Right lobe of liver (tissue), 6 donors: ENCODE results near the gene DENND11. TPM values are rescaled to one million over a fixed set of nuclear protein-coding genes. Genes with fewer than 3 reads are reported as not detected.

Experiments used
- ATAC-seq, 4 donors: fragments of 200-7000 bp; cut with Tn5 transposase; one replicate each; pipeline ENCODE4 v1.9.1; 2020; ENCODE audit warnings: mild to moderate bottlenecking in 4 of 4, moderate library complexity in 4 of 4
- DNase-seq, 3 donors: peaks; one replicate each; pipeline ENCODE4 v3.0.0-alpha.2; 2020
- H3K27ac ChIP-seq, 3 donors: fragments of 200-600 bp; one replicate each; pipeline ENCODE4 v1.8.0; 2022
- H3K27me3 ChIP-seq, 2 donors: fragments of 200-600 bp; one replicate each; pipeline ENCODE4 v1.8.0; 2022
- H3K36me3 ChIP-seq, 4 donors: fragments of 200-600 bp; sonication (generic) in 1 of 4; one replicate each; pipeline versions ENCODE4 v1.5.1 to v1.8.0; 2017 to 2022; ENCODE audit warnings: control low read depth in 1 of 4
- H3K4me1 ChIP-seq, 4 donors: fragments of 200-600 bp; sonication (generic) in 1 of 4; one replicate each; pipeline versions ENCODE4 v1.5.1 to v1.8.0; 2017 to 2022; ENCODE audit warnings: control low read depth in 1 of 4
- H3K4me3 ChIP-seq, 3 donors: fragments of 200-600 bp; one replicate each; pipeline ENCODE4 v1.8.0; 2022
- H3K9me3 ChIP-seq, 4 donors: fragments of 200-600 bp; sonication (generic) in 1 of 4; one replicate each; pipeline versions ENCODE4 v1.5.1 to v1.8.0; 2017 to 2022; ENCODE audit warnings: control low read depth in 1 of 4
- POLR2A ChIP-seq: fragments of 450-650 bp; IDR thresholded peaks from one replicate; pipeline ENCODE4 v1.6.1; 2017; ENCODE audit warnings: antibody characterized with exemption, mild to moderate bottlenecking
- WGBS: methylation state at CpG from one replicate; pipeline ENCODE4 v1.1.6; 2018; ENCODE audit warnings: low coverage, low lambda C conversion rate; ENCODE audit not compliant: insufficient coverage; ENCODE audit errors: missing lambda C conversion rate; 5-methylcytosine and 5-hydroxymethylcytosine counted together
- intact Hi-C, 2 donors: fragments of 100-400 bp; cut with DNase I; formaldehyde crosslinking; loops; one replicate each; pipeline versions ENCODE4 v1.11.2 to v1.14.1; 2022
- total RNA-seq, 6 experiments: library from RNA; depleted of rRNA in 2 of 6; stranded (reverse); fragments of >200 nt in 2 of 6; fragmentation: NEBNext Ultra II Directional in 3 of 6; extraction: Animal tissue kit (Norgen Biotek cat#: 25700) in 3 of 6; gene quantifications; one replicate each; pipeline versions ENCODE4 v1.1.0 to v1.2.4, GENCODE V29; 2016 to 2023
- TF ChIP-seq, protein P1 (sequence below), 4 donors: fragments of 200-600 bp in 3 of 4; fragments of 450-650 bp in 1 of 4; IDR thresholded peaks; one replicate each; pipeline versions ENCODE4 v1.5.1 to v1.8.0; 2016 to 2022; ENCODE audit warnings: antibody characterized with exemption in 4 of 4, mild to moderate bottlenecking in 2 of 4
- donor health status: DM: no; HTN: yes; CAD: no.
- donor health status: DM: no; HTN: no; CAD: no.
- donor health status: DM: no; HTN: no; CAD: no.
- donor health status: DM: no; HTN: yes; CAD: no.
- donor health status: DM: no; HTN: yes; CAD: no.

The DENND11 gene
- total RNA-seq, 6 experiments from 2014 or later: 24.4 to 30.8 (median 26.3) TPM

DNA sequence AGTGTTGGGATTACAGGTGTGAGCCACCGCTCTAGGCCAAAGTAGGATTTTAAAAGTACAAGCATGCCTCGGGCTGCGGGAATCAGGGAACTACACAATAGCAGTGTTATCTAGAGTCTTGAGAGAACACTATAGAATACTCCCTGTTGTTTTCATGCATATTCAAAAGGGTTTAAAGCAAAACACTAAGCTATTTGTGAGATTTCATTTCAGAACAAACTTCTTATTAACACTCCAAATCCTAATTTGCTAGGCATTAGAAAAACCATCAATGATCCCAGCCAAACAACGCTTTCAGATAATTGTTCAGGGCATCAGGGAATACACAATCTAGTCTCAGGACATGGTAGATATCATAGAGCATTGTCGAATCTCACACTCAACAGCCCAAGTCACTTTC, 13.9 kb downstream of the DENND11 start:
- DNase-seq (no peak), ATAC-seq (no peak)
- H3K27ac ChIP-seq: no peak overlapping the region
- no peaks in the 10 kb centered on the region for H3K27me3 ChIP-seq
- H3K36me3 ChIP-seq: peaks cover 0 to 10% (median 0%) of the 10 kb centered on the region in 4 donors
- peaks cover 0 to 3% (median 0%) of the 10 kb centered on the region in 4 donors for H3K9me3 ChIP-seq
- peaks cover 0 to 49% (median 12%) of the 10 kb centered on the region in 4 donors for H3K4me1 ChIP-seq
- 100% methylated on average over 5 of the region's 5 CpGs for WGBS
- no peak overlapping the region for H3K4me3 ChIP-seq
- intact Hi-C loops: no loop called here
- TF ChIP-seq, protein P1, sequence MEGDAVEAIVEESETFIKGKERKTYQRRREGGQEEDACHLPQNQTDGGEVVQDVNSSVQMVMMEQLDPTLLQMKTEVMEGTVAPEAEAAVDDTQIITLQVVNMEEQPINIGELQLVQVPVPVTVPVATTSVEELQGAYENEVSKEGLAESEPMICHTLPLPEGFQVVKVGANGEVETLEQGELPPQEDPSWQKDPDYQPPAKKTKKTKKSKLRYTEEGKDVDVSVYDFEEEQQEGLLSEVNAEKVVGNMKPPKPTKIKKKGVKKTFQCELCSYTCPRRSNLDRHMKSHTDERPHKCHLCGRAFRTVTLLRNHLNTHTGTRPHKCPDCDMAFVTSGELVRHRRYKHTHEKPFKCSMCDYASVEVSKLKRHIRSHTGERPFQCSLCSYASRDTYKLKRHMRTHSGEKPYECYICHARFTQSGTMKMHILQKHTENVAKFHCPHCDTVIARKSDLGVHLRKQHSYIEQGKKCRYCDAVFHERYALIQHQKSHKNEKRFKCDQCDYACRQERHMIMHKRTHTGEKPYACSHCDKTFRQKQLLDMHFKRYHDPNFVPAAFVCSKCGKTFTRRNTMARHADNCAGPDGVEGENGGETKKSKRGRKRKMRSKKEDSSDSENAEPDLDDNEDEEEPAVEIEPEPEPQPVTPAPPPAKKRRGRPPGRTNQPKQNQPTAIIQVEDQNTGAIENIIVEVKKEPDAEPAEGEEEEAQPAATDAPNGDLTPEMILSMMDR (IDR thresholded peaks at IDR 0.05): no peak
- no peak for TF ChIP-seq POLR2A

- no peak for DNase-seq
- TF ChIP-seq, protein P1 (IDR thresholded peaks at IDR 0.05): no peak
- TF ChIP-seq POLR2A: no peak
- H3K27ac ChIP-seq: peak overlapping the region in 1 of 3 donors; percentile 10
- peaks cover 0 to 49% (median 12%) of the 10 kb centered on the region in 4 donors for H3K4me1 ChIP-seq
- 82% methylated on average over 3 of the region's 6 CpGs for WGBS
- no peak overlapping the region for H3K4me3 ChIP-seq
- no peak for ATAC-seq
- no peaks in the 10 kb centered on the region for H3K27me3 ChIP-seq
- peaks cover 0 to 3% (median 0%) of the 10 kb centered on the region in 4 donors for H3K9me3 ChIP-seq
- intact Hi-C loops: no loop called here
- peaks cover 0 to 10% (median 0%) of the 10 kb centered on the region in 4 donors for H3K36me3 ChIP-seq
These were observed 15.3 kb downstream of the DENND11 start for GRCh38 chr7:141686670-141687069.

DNA sequence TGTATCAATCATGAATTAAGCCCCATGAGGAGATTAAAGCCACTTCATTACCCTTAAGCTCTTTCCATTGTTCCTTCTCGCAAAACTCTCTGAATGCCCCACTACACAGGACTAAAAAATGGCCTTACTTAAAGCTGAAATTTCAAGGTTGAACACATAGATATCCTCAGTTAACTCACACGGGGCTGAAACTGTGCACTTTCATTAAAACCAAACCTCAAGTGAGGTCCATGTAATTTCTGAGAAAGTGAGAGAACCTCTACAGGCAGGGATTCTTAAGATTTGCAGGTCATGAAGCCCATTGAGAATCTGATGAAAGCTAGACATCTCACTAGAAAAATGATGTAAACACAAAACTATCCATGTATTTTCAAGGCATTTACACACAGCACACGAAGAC, 15.9 kb downstream of the DENND11 start:
- intact Hi-C loops: no loop called here
- Histone ChIP-seq H3K4me3 (no peak overlapping the region), H3K27ac (peak overlapping the region in 2 of 3 donors; percentile 43 to 56), H3K27me3 (no peaks in the 10 kb centered on the region), H3K9me3 (peaks cover 0 to 3% (median 0%) of the 10 kb centered on the region in 4 donors), H3K4me1 (peaks cover 0 to 49% (median 12%) of the 10 kb centered on the region in 4 donors), H3K36me3 (peaks cover 0 to 10% (median 0%) of the 10 kb centered on the region in 4 donors)
- DNase-seq (no peak), ATAC-seq (no peak)
- 85% methylated on average over 3 of the region's 3 CpGs for WGBS
- TF ChIP-seq, protein P1 (IDR thresholded peaks at IDR 0.05): no peak
- no peak for TF ChIP-seq POLR2A

GRCh38 chr7:141685285-141686023, 16.5 kb downstream of the DENND11 start:
- Histone ChIP-seq H3K27me3 (no peaks in the 10 kb centered on the region), H3K27ac (peak overlapping the region in 2 of 3 donors; percentile 56 to 60), H3K9me3 (peaks cover 0 to 3% (median 0%) of the 10 kb centered on the region in 4 donors), H3K36me3 (peaks cover 0 to 10% (median 0%) of the 10 kb centered on the region in 4 donors), H3K4me3 (no peak overlapping the region), H3K4me1 (peaks cover 0 to 44% (median 10%) of the 10 kb centered on the region in 4 donors)
- WGBS: 66% methylated on average over 16 of the region's 27 CpGs
- intact Hi-C loops: no loop called here
- DNase-seq: peak; percentile 60 to 86 (median 82)
- TF ChIP-seq POLR2A: no peak
- TF ChIP-seq, protein P1 (IDR thresholded peaks at IDR 0.05): no peak
- ATAC-seq: peak; percentile 89 to 98 (median 95)
